GM12878 (cell line): ENCODE measurements around the gene C11orf52. TPM values are rescaled to one million over a fixed set of nuclear protein-coding genes. Genes with fewer than 3 reads are reported as not detected.

Experiments used
- ATAC-seq: fragments of 200-7000 bp; cut with Tn5 transposase; 3 replicates; pipeline ENCODE4 v1.9.1; 2020; ENCODE audit warnings: mild to moderate bottlenecking, moderate library complexity
- BruUV-seq: library from RNA; stranded (reverse); fragments of 400-500 nt; replicated peaks from 2 replicates; lab custom pipeline; 2021; lab: Mats Ljungman, UMichigan
- CTCF ChIA-PET: fragments of 300-600 bp; sonication (Branson Sonifier 250); formaldehyde crosslinking; extraction: SDS; loops from one replicate; lab custom pipeline; 2021; ENCODE audit warnings: inconsistent platforms; lab: Yijun Ruan, JAX
- POLR2A ChIA-PET: fragments of 350-600 bp; formaldehyde crosslinking; extraction: SDS; loops from one replicate; lab custom pipeline; 2021; ENCODE audit warnings: inconsistent platforms; lab: Charles Lee
- RAD21 ChIA-PET: fragments of 300-600 bp; sonication (Branson Sonifier 250); formaldehyde crosslinking; loops from one replicate; lab custom pipeline; 2023; ENCODE audit warnings: antibody characterized with exemption; ENCODE audit not compliant: unreplicated experiment; lab: Charles Lee
- SMC1A ChIA-PET: fragments of 300-600 bp; sonication (Branson Sonifier 250); formaldehyde crosslinking; loops from one replicate; lab custom pipeline; 2023; ENCODE audit not compliant: unreplicated experiment, uncharacterized antibody; lab: Charles Lee
- DNase-seq: peaks from one replicate; pipeline ENCODE4 v3.0.0-alpha.2; 2011; ENCODE audit warnings: low read depth, low spot score
- FAIRE-seq: peaks from 3 replicates; lab custom pipeline; 2011; peaks lifted over from hg19 to GRCh38; lab: Jason Lieb, UNC
- H2AFZ ChIP-seq: 2 replicates; pipeline ENCODE4 v1.6.0; 2011; ENCODE audit warnings: low read depth, low read length, control low read depth; ENCODE audit not compliant: control insufficient read depth
- H3K27ac ChIP-seq: 2 replicates; pipeline ENCODE4 v1.5.1; 2011; ENCODE audit warnings: control low read depth; ENCODE audit not compliant: control insufficient read depth, insufficient read depth
- H3K27me3 ChIP-seq, 2 experiments: replicated peaks in 1 of 2; 2 replicates each; pipeline versions ENCODE4 v1.6.0 to v1.6.1; 2011; ENCODE audit warnings: low read length in 1 of 2; ENCODE audit not compliant: control insufficient read depth in 2 of 2, insufficient read depth in 2 of 2
- H3K36me3 ChIP-seq, 2 experiments: 2 replicates each; pipeline ENCODE4 v1.5.1; 2011; ENCODE audit warnings: low read length in 1 of 2; ENCODE audit not compliant: control insufficient read depth in 2 of 2, insufficient read depth in 2 of 2
- H3K4me1 ChIP-seq: 2 replicates; pipeline ENCODE4 v1.6.1; 2011; ENCODE audit warnings: mild to moderate bottlenecking, low read length, moderate library complexity, mixed read lengths; ENCODE audit not compliant: control insufficient read depth, insufficient read depth
- H3K4me2 ChIP-seq: 2 replicates; pipeline ENCODE4 v1.6.0; 2011; ENCODE audit warnings: control low read depth; ENCODE audit not compliant: control insufficient read depth, insufficient read depth
- H3K4me3 ChIP-seq: fragments of 200-600 bp; sonication (generic); 2 replicates; pipeline ENCODE4 v1.5.1; 2016
- H3K79me2 ChIP-seq: 2 replicates; pipeline ENCODE4 v1.6.0; 2011; ENCODE audit warnings: low read length; ENCODE audit not compliant: control insufficient read depth, insufficient read depth
- H3K9ac ChIP-seq: 2 replicates; pipeline ENCODE4 v1.8.0; 2011; ENCODE audit warnings: low read length, control low read depth, mixed read lengths; ENCODE audit not compliant: control insufficient read depth, insufficient read depth
- H3K9me3 ChIP-seq: replicated peaks from 3 replicates; pipeline ENCODE4 v1.5.1; 2011; ENCODE audit warnings: mild to moderate bottlenecking, low read length; ENCODE audit not compliant: control insufficient read depth, insufficient read depth
- H4K20me1 ChIP-seq: 2 replicates; pipeline ENCODE4 v1.6.0; 2011; ENCODE audit not compliant: control insufficient read depth, insufficient read depth
- BCL11A ChIP-seq: IDR thresholded peaks from 2 replicates; pipeline ENCODE4 v1.6.1; 2011; ENCODE audit warnings: low read depth, low read length
- CBX3 ChIP-seq: fragments of 200-600 bp; sonication (generic); IDR thresholded peaks from 2 replicates; pipeline ENCODE4 v1.6.1; 2016; ENCODE audit warnings: low read depth, borderline replicate concordance
- JUND ChIP-seq: IDR thresholded peaks from 2 replicates; pipeline ENCODE4 v1.6.1; 2012; ENCODE audit warnings: low read depth, mild to moderate bottlenecking, low read length, improper control_type of control experiment, moderate library complexity
- MYB ChIP-seq: fragments of 150-350 bp; IDR thresholded peaks from 2 replicates; pipeline ENCODE4 v1.6.1; 2014; ENCODE audit warnings: mild to moderate bottlenecking, low read depth, low read length, borderline replicate concordance
- POLR2A ChIP-seq: IDR thresholded peaks from 2 replicates; pipeline ENCODE4 v1.6.1; 2011; ENCODE audit warnings: low read depth, mild to moderate bottlenecking, low read length
- POLR2AphosphoS2 ChIP-seq: IDR thresholded peaks from 2 replicates; pipeline ENCODE4 v1.6.1; 2011; ENCODE audit warnings: low read depth, mild to moderate bottlenecking, low read length, improper control_type of control experiment, moderate library complexity
- SMARCA5 ChIP-seq: fragments of 450-650 bp; IDR thresholded peaks from 2 replicates; pipeline ENCODE4 v1.6.1; 2017; ENCODE audit warnings: mild to moderate bottlenecking
- WGBS: methylation state at CpG from one replicate; pipeline ENCODE4 v1.1.6; 2016; ENCODE audit warnings: low lambda C conversion rate; ENCODE audit not compliant: insufficient replicate concordance, insufficient coverage; ENCODE audit errors: missing lambda C conversion rate; 5-methylcytosine and 5-hydroxymethylcytosine counted together
- in situ Hi-C: fragments of 300-500 bp; cut with MboI; formaldehyde crosslinking; loops from 9 replicates; pipeline ENCODE4 v1.14.3; 2018; ENCODE audit warnings: mixed read lengths
- intact Hi-C: fragments of 100-400 bp; cut with micrococcal nuclease; formaldehyde crosslinking; loops from one replicate; pipeline ENCODE4 v1.14.2; 2022; ENCODE audit not compliant: unreplicated experiment
- polyA plus RNA-seq, 11 experiments: library from polyadenylated mRNA; depleted of rRNA in 4 of 11; unstranded in 6 of 11; stranded (reverse) in 5 of 11; fragments of >200 nt; fragmentation: Nextera tagmentation in 4 of 11; fragmentation: Illumina TruSeq in 1 of 11; extraction: Ambion mirVana in 4 of 11; extraction: Trizol in 1 of 11; gene quantifications; 1 replicate in 1 of 11; 2 replicates in 10 of 11; pipeline versions ENCODE4 v1.2.1 to v1.2.3, GENCODE V29; 2011 to 2016; ENCODE audit warnings: inconsistent platforms in 2 of 11, missing spikeins in 2 of 11, low read depth in 1 of 11
- total RNA-seq, 4 experiments: library from RNA; depleted of rRNA in 3 of 4; stranded (reverse); fragments of >200 nt in 3 of 4; fragmentation: Illumina TruSeq in 1 of 4; extraction: Trizol in 1 of 4; gene quantifications; 2 replicates each; pipeline versions ENCODE4 v1.2.1 to v1.2.3, GENCODE V29; 2013 to 2021
- TF ChIP-seq, protein P1 (sequence below): fragments of 450-650 bp; IDR thresholded peaks from 2 replicates; pipeline ENCODE4 v1.6.1; 2016; ENCODE audit warnings: mild to moderate bottlenecking

Gene C11orf52
- total and polyA plus RNA-seq, 10 of the 15 experiments (the other 5 are each of a cell fraction or from before 2014, with no cell fraction given), result not detected

- Histone ChIP-seq H3K27ac (no peak overlapping the region), H3K4me1 (peaks cover 6% of the 10 kb centered on the region), H4K20me1 (no peaks in the 10 kb centered on the region), H3K4me2 (no peak overlapping the region), H3K27me3 (no peaks in the 10 kb centered on the region; a peak in 1 of 4 replicates), H3K9me3 (no peaks in the 10 kb centered on the region), H3K36me3 (no peaks in the 10 kb centered on the region), H3K9ac (no peak overlapping the region), H3K79me2 (no peaks in the 10 kb centered on the region), H2AFZ (no peak overlapping the region), H3K4me3 (no peak overlapping the region)
- RAD21 ChIA-PET, result no interaction called here
- BruUV-seq, result no TSS peak
- SMC1A ChIA-PET, result interaction anchor here (0.6 kb wide), 1 partner anchor 53 kb away, joined by 3 read pairs; no protein-coding TSS in a partner anchor
- POLR2A ChIA-PET, result interaction anchor here (0.6 kb wide), 1 partner anchor 34 kb away, joined by 3 read pairs; no protein-coding TSS in a partner anchor
- FAIRE-seq (no peak), DNase-seq (no peak), ATAC-seq (no peak)
- WGBS, result 47% methylated on average over 7 of the region's 7 CpGs
- in situ Hi-C loops (no loop called here), intact Hi-C loops (no loop called here)
- CTCF ChIA-PET, result no interaction called here
- TF ChIP-seq BCL11A, result no peak
- TF ChIP-seq, protein P1, sequence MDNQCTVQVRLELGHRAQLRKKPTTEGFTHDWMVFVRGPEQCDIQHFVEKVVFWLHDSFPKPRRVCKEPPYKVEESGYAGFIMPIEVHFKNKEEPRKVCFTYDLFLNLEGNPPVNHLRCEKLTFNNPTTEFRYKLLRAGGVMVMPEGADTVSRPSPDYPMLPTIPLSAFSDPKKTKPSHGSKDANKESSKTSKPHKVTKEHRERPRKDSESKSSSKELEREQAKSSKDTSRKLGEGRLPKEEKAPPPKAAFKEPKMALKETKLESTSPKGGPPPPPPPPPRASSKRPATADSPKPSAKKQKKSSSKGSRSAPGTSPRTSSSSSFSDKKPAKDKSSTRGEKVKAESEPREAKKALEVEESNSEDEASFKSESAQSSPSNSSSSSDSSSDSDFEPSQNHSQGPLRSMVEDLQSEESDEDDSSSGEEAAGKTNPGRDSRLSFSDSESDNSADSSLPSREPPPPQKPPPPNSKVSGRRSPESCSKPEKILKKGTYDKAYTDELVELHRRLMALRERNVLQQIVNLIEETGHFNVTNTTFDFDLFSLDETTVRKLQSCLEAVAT, result no peak
- TF ChIP-seq SMARCA5, result no peak
- no peak for TF ChIP-seq JUND
- TF ChIP-seq POLR2A, result no peak
- TF ChIP-seq CBX3, result no peak
- TF ChIP-seq POLR2AphosphoS2, result no peak
- no peak for TF ChIP-seq MYB
Observed at GRCh38 chr11:111921541-111922230, 3.0 kb downstream of the C11orf52 start.
